Measurements from ENCODE around the gene HOXC11. TPM values are rescaled to one million over a fixed set of nuclear protein-coding genes. Genes with fewer than 3 reads are reported as not detected.

HOXC11 gene
- total and polyA plus RNA-seq, 8 donors = not detected

DNA sequence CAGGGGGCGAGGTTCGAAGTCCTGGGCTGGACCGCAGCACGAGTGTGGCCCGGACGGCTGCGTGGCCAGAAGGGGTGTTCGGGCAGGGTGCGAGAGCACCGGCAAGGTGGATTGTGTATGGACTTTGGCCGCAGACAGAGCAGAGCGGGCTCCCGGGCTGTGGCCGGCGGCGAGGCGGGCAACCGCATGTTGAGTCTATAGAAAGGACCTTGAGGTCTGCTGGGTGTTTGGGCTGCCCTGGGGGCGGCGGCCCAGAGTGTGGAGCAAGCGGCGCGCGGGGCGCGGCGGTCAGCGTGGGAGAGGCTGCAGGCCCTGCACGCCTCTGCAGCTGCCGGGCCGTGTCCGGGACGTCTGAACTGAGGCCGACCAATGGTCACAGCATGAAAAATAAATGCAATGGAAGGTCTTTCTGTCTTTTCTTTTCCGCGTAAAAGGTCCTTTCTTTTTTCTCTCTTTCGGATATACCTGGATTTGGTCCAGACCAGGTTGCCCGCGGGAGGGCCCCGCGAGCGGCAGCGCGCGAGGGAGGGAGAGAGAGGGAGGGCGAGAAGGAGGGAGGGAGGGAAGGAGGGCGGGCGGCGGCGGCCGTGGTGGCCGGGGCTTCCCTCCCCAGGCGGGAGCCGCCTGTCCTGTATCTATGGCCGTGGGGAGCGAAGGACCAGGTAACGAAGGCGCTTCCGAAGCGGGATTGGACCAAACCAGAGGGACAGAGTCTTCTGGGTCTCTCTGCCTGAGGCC is 21.5 kb downstream of the HOXC11 start:
- DNase-seq (peak in 2 of 6 donors; percentile 14 to 71), FAIRE-seq (no peak), ATAC-seq (peak; percentile 35 to 69 (median 59))
- intact Hi-C loops (cut with DNase I) = no loop called here
- WGBS, 2 donors = 3 to 4% methylated on average over 46 to 60 of the region's 60 CpGs
- no peaks in the 10 kb centered on the region for H3K9me3 ChIP-seq
- H3K4me1 ChIP-seq = peaks cover 0 to 16% (median 14%) of the 10 kb centered on the region in 3 donors
- no peaks in the 10 kb centered on the region for H3K36me3 ChIP-seq
- TF ChIP-seq, protein P1, sequence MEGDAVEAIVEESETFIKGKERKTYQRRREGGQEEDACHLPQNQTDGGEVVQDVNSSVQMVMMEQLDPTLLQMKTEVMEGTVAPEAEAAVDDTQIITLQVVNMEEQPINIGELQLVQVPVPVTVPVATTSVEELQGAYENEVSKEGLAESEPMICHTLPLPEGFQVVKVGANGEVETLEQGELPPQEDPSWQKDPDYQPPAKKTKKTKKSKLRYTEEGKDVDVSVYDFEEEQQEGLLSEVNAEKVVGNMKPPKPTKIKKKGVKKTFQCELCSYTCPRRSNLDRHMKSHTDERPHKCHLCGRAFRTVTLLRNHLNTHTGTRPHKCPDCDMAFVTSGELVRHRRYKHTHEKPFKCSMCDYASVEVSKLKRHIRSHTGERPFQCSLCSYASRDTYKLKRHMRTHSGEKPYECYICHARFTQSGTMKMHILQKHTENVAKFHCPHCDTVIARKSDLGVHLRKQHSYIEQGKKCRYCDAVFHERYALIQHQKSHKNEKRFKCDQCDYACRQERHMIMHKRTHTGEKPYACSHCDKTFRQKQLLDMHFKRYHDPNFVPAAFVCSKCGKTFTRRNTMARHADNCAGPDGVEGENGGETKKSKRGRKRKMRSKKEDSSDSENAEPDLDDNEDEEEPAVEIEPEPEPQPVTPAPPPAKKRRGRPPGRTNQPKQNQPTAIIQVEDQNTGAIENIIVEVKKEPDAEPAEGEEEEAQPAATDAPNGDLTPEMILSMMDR (IDR thresholded peaks at IDR 0.05) = no peak
- no peak overlapping the region for H3K27ac ChIP-seq
- peaks cover 0 to 81% (median 11%) of the 10 kb centered on the region in 4 donors for H3K27me3 ChIP-seq
- peak overlapping the region in 2 of 4 donors; percentile 10 to 43 for H3K4me3 ChIP-seq

DNA sequence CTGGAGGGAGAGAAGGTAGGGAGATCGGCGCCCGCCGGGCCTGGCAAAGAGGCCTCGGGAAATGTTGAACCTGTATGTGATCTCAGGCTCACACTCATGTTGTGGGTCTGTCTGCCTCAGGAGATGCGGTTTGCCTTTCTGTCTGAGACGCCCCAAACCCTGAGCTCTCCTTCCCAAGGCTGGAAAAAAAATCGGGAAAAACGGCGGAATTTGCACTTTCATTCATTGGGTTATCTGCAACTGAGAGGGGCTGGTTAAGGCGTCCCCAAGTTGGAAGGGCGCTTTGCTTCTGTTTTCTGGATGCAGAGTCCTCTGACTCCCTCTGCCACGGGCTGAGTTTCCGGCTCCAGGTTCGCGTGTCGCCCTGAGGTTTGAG is 22.1 kb downstream of the HOXC11 start:
- H3K27ac ChIP-seq = no peak overlapping the region
- peaks cover 0 to 81% (median 12%) of the 10 kb centered on the region in 4 donors for H3K27me3 ChIP-seq
- H3K36me3 ChIP-seq = no peaks in the 10 kb centered on the region
- H3K9me3 ChIP-seq = no peaks in the 10 kb centered on the region
- H3K4me3 ChIP-seq = peak overlapping the region in 1 of 4 donors; percentile 43
- peak in 3 of 4 donors; percentile 11 to 43 (median 28) for ATAC-seq
- TF ChIP-seq, protein P1 (IDR thresholded peaks at IDR 0.05) = no peak
- H3K4me1 ChIP-seq = peaks cover 0 to 16% (median 12%) of the 10 kb centered on the region in 3 donors
- intact Hi-C loops (cut with DNase I) = no loop called here
- 7 to 9% methylated on average over 17 of the region's 17 CpGs for WGBS, 2 donors
- DNase-seq = no peak
- FAIRE-seq = no peak

DNA sequence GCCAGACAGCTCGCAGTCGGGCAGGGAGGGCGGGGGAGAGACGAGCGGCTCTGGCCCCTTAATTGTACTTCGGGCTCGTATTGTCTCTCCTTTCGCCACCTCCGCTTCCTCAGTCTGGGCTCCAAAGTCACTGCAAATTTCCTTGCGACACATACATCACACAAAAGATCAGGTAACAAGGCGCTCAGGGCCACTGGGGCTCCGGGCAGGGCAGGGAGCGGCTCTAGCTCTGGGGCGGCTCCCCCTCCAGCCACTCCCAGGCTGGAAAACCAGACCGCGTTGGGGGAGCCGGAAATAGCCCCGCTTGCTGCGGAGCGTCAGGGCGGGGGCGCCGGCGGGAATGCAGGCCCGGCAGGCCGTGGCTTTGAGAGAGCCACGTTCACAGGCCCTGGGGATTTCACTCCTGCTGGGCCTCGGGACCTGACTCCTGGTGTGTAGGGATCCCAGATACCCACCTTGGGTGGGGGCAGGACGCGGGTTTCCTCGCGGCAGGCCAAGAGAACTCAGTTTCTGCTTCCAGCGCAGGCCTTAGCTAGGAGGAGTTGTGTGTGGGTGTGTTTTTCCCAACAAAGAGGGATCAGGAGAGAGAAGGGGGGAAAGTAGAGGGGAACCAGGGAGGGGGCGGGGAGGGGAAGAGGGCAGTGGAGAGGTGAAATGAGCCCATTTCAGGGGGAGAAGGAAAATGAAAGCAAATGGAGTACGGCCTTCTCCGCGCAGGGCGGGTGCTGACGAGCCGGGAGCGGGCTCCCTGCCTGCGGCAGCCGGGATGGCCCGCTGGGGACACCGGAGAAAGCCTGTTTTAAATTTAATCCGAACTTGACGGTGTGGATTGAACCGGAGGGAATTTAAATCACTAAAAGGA is 22.7 kb downstream of the HOXC11 start:
- peak overlapping the region in 2 of 4 donors; percentile 15 to 43 for H3K4me3 ChIP-seq

DNA sequence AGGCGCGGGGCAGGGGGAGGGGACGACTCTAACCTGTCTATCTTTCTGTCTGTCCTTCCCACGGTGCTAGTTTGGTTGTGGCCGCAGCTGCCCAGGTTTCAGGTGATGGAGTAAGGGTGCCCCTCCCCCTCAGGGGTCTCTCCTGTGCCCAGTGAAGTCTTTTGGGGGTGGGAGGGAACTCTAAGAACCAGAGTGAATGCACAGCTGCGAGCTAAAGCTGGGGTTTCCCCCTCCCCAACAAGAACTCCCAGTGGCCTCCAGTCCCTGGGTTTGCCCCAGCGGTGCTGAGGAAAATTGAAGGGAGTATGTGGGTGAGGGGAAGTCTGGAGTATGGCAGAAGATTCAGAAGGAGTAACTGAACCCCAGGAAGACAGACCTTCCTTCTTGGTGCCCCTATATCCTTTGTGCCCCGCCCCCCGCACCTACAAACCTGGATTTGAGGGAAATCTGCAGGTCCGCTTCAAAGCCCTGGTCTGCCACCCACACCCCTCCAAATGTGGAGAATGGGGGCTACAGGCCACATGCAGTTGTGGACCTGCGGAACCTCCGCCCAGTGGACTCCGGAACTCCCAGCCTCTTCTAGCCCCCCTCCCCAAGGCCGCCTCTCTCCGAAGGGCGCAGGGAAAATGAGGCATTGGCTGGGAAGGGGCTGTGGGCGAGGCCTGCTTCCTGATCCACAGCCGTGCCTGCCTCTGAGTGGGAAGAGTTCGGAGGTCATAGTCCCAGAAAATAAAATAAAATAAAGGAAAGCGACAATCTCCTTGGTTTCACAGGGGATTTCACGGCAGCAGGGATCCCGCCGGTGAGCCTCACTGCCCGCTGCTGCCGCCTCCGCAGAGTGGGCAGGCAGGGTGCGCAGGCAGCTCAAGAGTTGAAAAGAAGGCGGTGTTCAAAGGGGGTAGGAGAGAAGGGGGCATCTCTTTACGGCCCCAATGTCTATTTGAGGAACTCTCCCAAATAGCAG is 23.6 kb downstream of the HOXC11 start:
- ATAC-seq (no peak), FAIRE-seq (no peak), DNase-seq (peak in 1 of 6 donors; percentile 11)
- H3K36me3 ChIP-seq = no peaks in the 10 kb centered on the region
- peaks cover 0 to 16% (median 12%) of the 10 kb centered on the region in 3 donors for H3K4me1 ChIP-seq
- H3K27ac ChIP-seq = no peak overlapping the region
- intact Hi-C loops (cut with DNase I) = no loop called here
- WGBS, 2 donors = 54 to 55% methylated on average over 29 of the region's 29 CpGs
- TF ChIP-seq, protein P1 (IDR thresholded peaks at IDR 0.05) = no peak
- H3K9me3 ChIP-seq = no peaks in the 10 kb centered on the region
- H3K27me3 ChIP-seq = peaks cover 0 to 81% (median 13%) of the 10 kb centered on the region in 4 donors
- peak overlapping the region in 2 of 4 donors; percentile 15 to 43 for H3K4me3 ChIP-seq

More for the DNA sequence above, 22.7 kb downstream of the HOXC11 start:
- Histone ChIP-seq H3K36me3 (no peaks in the 10 kb centered on the region), H3K27me3 (peaks cover 0 to 81% (median 14%) of the 10 kb centered on the region in 4 donors), H3K27ac (no peak overlapping the region), H3K9me3 (no peaks in the 10 kb centered on the region), H3K4me1 (peaks cover 0 to 16% (median 12%) of the 10 kb centered on the region in 3 donors)
- intact Hi-C loops (cut with DNase I) = no loop called here
- ATAC-seq (peak; percentile 14 to 57 (median 21)), FAIRE-seq (no peak), DNase-seq (peak in 1 of 6 donors; percentile 27)
- WGBS, 2 donors = 12 to 15% methylated on average over 48 of the region's 48 CpGs
- TF ChIP-seq, protein P1 (IDR thresholded peaks at IDR 0.05) = no peak

Data from pancreas (tissue), 10 donors.